IPS DF 4.7 (cell line): ENCODE data around the gene ACLY.
A peak's percentile ranks its signal among the peaks of the same experiment; 100 is the strongest.

Experiments used
- DNase-seq: peaks from one replicate; pipeline ENCODE4 v3.0.0-alpha.2; 2013; ENCODE audit warnings: low spot score; ENCODE audit errors: extremely low read depth

ACLY gene

DNA sequence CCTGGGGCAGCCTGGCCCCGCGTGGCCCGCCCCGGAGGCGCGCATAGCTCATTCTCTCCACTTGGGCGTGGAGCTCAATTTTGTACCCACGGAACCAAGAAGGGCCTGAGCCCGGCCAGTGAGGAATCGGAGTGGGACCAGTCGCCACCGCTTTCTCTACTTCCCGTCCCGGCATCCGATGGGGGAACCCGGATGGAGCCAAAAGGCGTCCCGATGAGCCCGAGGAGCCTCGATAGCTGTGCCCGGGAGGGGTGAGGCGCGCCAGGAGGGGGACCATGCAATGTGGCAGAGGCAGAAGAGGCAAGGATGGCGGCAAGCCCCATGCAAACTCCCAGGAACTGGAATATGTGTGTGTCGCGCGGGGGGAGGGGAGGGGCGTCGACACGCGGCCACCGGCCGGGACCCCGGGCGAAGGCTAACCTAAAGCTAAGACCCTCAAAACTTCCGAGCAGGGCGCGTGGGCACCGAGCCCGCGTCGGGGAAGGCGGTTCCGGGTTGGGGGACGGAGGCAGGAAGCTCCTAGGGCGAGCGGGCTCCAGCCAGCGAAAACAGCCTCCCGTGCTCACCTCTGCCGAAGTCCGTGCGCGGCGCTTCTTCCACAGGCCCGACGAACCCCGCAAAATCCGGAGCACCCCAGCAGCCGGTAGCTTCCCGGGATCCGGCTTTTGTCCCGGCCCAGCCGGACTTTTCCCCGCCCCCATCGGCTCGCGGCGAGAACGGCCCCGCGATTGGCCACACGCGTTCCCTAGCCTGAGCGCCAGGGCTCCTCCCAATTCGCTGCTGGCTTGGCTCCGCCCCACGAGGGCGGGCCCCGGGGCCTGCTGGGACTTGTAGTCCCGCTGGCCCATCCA lies at the start of gene ACLY:
ACLY (minus strand) TSS at position 638 of the 851 bp plus-strand sequence. CDS start 5,078 bp downstream, outside the sequence.
- DNase-seq: peak; percentile 62

DNA sequence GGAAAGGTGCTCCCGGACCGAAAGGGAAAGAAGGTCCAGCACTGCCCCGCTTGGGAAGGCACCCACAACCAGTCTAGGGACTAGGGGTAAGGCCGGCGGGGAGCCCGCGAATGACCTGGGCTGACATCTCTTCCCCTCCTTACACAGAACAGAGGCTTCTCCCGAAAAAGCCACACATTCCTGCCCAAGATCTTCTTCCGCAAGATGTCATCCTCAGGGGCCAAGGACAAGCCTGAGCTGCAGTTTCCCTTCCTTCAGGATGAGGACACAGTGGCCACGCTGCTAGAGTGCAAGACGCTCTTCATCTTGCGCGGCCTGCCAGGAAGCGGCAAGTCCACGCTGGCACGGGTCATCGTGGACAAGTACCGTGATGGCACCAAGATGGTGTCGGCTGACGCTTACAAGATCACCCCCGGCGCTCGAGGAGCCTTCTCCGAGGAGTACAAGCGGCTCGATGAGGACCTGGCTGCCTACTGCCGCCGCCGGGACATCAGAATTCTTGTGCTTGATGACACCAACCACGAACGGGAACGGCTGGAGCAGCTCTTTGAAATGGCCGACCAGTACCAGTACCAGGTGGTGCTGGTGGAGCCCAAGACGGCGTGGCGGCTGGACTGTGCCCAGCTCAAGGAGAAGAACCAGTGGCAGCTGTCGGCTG lies 49.3 kb upstream of the ACLY start:
- no peak for DNase-seq

- DNase-seq: no peak
Measured at GRCh38 chr17:41967141-41967920, 48.6 kb upstream of the ACLY start.

GRCh38 chr17:41966463-41967140 lies 47.9 kb upstream of the ACLY start, which contains the start of gene CNP:
CNP (plus strand) TSS chr17:41966795; CDS start chr17:41966885, 90 bp downstream.
- DNase-seq: no peak

- no peak for DNase-seq
Measured at GRCh38 chr17:41965694-41966462, 47.1 kb upstream of the ACLY start.

DNA sequence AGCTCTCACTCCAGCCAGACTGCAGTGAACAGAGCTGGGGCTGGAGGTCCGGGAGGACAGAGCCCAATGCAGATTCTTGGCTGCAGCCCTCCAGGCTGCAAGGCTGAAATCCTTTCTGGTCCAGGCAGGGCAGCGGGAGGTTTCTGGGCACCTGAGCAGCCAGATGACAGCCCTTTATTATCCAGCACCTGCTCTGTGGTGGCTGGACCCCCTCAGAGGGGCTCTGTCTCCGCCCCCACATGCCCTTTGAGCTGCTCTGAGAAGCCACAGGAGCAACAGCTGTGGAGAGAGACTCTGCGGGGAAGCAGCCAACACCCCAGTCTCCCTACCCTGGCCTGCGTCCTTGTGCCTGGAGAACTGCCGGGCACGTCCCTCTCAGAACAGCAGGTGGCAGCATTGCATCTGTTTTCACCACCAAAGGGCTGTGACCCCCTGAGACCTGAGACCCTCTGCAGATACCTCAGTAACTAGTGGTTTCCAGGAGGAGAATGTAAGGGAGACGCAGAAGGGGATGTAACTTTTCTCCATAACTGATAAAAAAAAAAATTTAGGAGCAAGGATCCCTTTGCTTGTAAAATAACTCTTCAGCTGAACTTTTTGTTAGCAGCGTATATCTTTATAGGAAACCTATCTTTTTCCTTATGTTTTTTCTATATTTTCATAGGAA lies 44.1 kb upstream of the ACLY start:
- DNase-seq: no peak

DNA sequence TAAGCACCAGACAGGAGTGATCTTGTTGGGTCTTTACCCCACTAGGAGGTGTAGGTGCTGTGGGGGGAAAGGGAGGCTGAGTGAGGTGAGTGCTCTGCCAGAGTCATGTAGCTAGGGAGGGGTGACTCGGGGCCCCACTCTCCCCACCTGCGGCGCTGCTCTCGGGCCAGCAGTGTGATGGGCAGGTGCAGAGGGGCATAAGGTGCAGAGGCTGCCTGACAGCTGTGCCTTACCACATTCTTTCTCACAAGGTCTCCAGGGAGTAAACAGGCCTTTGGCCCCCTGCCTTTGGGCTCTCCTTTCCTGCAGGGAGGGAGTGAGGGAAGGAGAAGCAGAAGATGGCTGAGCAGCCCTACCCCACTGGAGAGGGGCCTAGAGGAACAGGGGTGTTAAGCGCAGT lies 43.4 kb upstream of the ACLY start:
- no peak for DNase-seq

- DNase-seq: peak; percentile 71
Measured at GRCh38 chr17:41959336-41960095, 40.8 kb upstream of the ACLY start.

DNA sequence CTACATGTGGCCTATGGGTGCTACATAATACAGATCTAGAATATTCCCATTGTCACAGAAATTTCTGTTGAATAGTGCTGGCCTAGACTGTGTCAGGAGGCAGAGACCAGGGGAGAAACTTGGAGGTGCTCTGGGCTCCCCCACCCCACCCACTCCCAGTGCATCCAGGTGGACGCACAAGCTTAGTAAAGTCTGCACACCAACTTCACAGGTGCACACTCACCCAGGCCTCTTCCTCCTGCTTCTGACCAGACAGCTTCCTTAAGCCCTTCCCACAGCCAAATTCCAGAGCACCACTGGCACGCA lies 40.2 kb upstream of the ACLY start:
- no peak for DNase-seq

GRCh38 chr17:41957869-41958439 lies 39.2 kb upstream of the ACLY start:
- DNase-seq: no peak

DNA sequence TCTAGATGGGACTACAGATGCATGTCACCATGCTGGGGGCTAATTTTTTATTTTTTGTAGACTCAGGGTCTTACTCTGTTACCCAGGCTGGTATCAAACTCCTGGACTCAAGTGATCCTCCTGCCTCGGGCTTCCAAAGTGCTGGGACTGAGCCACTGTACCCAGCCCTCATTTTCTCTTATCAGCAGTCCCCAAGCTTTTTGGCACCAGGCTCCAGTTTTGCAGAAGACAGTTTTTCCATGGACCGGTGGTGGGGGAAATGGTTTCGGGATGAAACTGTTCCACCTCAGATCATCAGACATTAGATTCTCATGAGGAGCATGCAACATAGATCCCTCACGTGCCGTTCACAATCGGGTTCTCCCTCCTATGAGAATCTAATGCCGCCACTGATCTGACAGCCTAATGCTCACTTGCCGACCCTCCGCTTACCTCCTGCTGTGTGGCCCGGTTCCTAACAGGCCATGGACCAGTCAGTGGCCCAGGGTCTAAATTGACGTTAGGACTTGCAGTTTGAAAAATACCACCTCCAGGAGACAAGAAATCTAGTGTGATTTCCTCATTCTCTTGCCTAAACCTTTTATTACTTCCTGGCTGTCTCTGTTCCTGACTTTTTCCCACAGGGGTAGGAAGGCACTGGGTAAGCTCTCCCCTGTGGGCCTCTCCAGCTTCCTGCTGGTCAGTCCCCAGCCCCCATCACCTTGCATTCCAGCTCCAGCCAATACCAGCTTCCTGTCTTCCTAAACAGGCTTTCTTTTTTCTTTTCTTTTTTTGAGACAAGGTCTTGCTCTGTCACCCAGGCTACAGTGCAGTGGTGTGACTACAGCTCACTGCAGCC lies 38.5 kb upstream of the ACLY start:
- DNase-seq: no peak

- DNase-seq: no peak
Measured at GRCh38 chr17:41956522-41956921, 37.8 kb upstream of the ACLY start.

DNA sequence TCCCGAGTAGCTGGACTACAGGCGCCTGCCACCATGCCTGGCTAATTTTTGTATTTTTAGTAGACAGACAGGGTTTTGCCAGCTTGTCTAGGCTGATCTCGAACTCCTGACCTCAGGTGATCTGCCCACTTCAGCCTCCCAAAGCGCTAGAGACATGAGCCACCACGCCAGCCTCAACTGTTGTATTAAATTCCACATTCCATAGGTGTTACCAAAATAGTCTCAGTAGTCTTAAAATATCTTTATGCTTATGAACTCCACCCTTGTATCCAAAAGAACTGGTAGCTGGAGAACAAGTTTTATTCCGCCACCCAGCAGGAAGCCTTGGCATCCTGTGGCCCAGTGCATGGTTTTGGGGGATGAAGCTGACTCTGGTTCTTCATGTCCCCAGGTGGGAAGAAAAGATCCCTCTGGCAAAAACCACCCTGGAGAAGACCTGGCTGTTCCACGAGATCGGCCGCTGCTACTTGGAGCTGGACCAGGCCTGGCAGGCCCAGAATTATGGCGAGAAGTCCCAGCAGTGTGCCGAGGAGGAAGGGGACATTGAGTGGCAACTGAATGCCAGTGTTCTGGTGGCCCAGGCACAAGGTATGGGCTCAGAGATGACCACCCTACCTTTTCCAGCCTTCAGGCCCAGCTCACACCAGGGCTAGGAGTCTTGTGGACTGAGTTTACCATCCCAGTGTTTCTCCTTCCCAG lies 30.2 kb upstream of the ACLY start:
- DNase-seq: no peak

- DNase-seq: no peak
Measured at GRCh38 chr17:41944943-41945342, 26.2 kb upstream of the ACLY start.

GRCh38 chr17:41943492-41943891 lies 24.7 kb upstream of the ACLY start:
- DNase-seq: no peak

DNA sequence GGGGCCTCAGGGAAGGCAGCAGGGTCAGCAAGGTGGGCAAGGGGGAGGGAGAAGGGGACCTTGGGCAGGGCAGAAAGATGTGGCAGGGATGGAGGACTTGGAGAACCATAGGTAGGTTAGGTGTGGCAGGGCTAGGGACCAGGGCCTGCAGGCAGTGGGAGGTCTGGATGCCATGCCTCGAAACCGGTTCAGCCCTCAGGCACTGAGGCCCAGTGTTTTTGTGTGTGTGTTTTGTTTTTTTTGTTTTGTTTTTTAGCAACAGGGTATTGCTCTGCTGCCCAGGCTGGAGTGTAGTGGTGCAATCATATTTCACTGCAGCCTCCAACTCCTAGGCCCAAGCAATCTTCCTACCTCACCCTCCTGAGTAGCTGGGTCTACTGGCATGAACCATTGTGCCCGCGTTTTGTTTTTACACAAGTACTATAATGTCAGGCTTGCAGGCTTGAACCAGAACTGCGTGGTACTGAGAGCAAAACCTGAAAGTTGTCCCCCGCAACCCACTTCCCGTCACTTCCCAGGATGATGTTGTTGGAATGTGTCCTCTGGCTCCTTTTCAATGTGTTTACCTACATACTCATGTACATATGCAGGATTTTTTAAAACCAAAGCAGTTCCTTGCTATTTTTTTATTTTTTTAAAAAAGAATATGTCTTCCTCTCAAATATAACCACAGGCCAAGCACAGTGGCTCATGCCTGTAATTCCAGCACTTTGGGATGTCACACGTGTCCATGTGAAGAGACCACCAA lies 24.0 kb upstream of the ACLY start:
- no peak for DNase-seq

- DNase-seq: no peak
Measured at GRCh38 chr17:41941168-41941567, 22.4 kb upstream of the ACLY start.
